ENCODE data around the gene NEDD4L. TPM values are rescaled to one million over a fixed set of nuclear protein-coding genes. Genes with fewer than 3 reads are reported as not detected.

The NEDD4L gene
- total and polyA plus RNA-seq, 10 of the 15 experiments (the other 5 are each of a cell fraction or from before 2014, with no cell fraction given), result 7.4 to 24.0 (median 17.7) TPM

DNA sequence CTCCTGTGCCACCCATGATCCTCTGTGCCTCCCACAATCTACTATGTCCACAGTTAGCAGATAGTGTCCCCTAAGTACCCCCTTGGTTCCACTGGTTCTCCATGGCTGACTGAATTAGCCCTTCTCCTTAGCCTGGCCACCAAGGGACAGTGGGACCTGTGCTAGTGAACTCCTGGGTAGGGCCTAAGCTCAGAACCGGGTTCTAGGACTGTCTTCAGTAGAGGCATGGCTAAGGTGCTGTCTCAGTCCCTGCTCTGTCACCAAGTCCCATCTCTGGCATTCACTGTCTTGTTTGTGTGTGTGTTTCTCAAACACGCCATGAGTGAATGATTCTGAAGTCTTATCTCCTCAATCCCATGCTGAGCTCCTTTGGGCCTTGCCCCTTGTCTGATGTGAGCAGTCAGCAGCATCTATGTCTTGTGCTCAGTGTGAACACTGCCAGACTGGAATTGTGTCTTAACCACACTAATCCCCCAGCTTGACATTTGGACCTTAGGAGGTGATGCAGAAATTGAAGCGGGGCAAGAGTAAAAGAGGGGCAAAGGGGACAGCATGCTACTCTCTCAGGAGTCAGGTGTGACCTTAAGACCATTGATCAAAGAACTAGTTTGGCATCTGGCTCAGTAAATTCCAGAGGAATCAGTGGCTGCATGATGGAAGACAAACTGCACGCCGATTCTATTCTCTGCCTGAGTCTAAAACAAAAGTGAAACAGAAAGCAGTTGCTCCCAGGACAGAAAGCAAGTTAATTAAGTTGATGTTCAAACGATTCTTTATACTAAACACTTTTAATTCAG is 394.3 kb downstream of the NEDD4L start:
- TF ChIP-seq MLLT1 (IDR thresholded peaks at IDR 0.05) (peak; percentile 45; the same call in 1 of the 2 replicates), LARP7 (IDR thresholded peaks at IDR 0.05) (no peak), SUPT20H (IDR thresholded peaks at IDR 0.05; ENCODE audit: borderline replicate concordance, control insufficient read depth, low read depth, low read length) (no peak), NR2C2 (IDR thresholded peaks at IDR 0.05; ENCODE audit: borderline replicate concordance, control insufficient read depth, insufficient read length, low read depth) (no peak), HCFC1 (IDR thresholded peaks at IDR 0.05; ENCODE audit: low read length) (no peak), CBFB (IDR thresholded peaks at IDR 0.05; ENCODE audit: low read depth) (no peak)
- Histone ChIP-seq H3K27ac (ENCODE audit: control insufficient read depth, insufficient read depth) (no peak overlapping the region), H3K4me3 (peak overlapping the region; percentile 30; the same call in 1 of the 2 replicates), H3K9ac (ENCODE audit: control insufficient read depth, insufficient read depth, low read length) (no peak overlapping the region; the same call in 1 of the 2 replicates), H3K4me1 (ENCODE audit: control insufficient read depth, insufficient read depth, low read length) (no peaks in the 10 kb centered on the region), H3K27me3 (replicated peaks in 1 of 2; ENCODE audit: control insufficient read depth in 2 of 2, insufficient read depth in 2 of 2, low read length in 1 of 2) (no peaks in the 10 kb centered on the region), H3K36me3 (ENCODE audit: control insufficient read depth in 2 of 2, insufficient read depth in 2 of 2, low read length in 1 of 2) (no peaks in the 10 kb centered on the region), H2AFZ (ENCODE audit: control insufficient read depth, low read depth, low read length) (peak overlapping the region; percentile 81), H3K79me2 (ENCODE audit: control insufficient read depth, insufficient read depth, low read length) (no peaks in the 10 kb centered on the region), H3K4me2 (ENCODE audit: control insufficient read depth, insufficient read depth) (peak overlapping the region; percentile 82), H3K9me3 (replicated peaks; ENCODE audit: control insufficient read depth, insufficient read depth, low read length) (no peaks in the 10 kb centered on the region; the same call in 2 of the 3 replicates), H4K20me1 (ENCODE audit: control insufficient read depth, insufficient read depth) (no peaks in the 10 kb centered on the region)
- SMC1A ChIA-PET (ENCODE audit: uncharacterized antibody, unreplicated experiment), result no interaction called here
- WGBS (ENCODE audit: insufficient coverage, insufficient replicate concordance, low lambda C conversion rate, missing lambda C conversion rate), result 42% methylated on average over 6 of the region's 6 CpGs
- ATAC-seq (peak; percentile 68), DNase-seq (ENCODE audit: low read depth, low spot score) (no peak), FAIRE-seq (no peak)
- RAD21 ChIA-PET (ENCODE audit: unreplicated experiment), result no interaction called here
- in situ Hi-C loops (cut with MboI), result no loop called here
- CTCF ChIA-PET, result interaction anchor here (0.6 kb wide), 1 partner anchor 83 kb away, joined by 3 read pairs; no protein-coding TSS in a partner anchor
- POLR2A ChIA-PET, result no interaction called here
- intact Hi-C loops (cut with micrococcal nuclease; ENCODE audit: unreplicated experiment), result no loop called here
- no TSS peak for BruUV-seq (replicated peaks)
